Measurements from ENCODE around the gene AP1B1. TPM values are rescaled to one million over a fixed set of nuclear protein-coding genes. Genes with fewer than 3 reads are reported as not detected.

Gene AP1B1
- total RNA-seq, 1 donor, result 37.3 TPM

GRCh38 chr22:29338398-29338797 is 50.0 kb downstream of the AP1B1 start:
- no peak overlapping the region for H3K4me2 ChIP-seq (ENCODE audit: insufficient read depth, low read length)
- no peak overlapping the region for H3K27ac ChIP-seq (ENCODE audit: low read depth, low read length)
- H3K27me3 ChIP-seq (ENCODE audit: insufficient read depth, low read length), result no peaks in the 10 kb centered on the region
- no peaks in the 10 kb centered on the region for H3K79me2 ChIP-seq (ENCODE audit: insufficient read depth, low read length)
- H2AFZ ChIP-seq (ENCODE audit: low read length), result no peak overlapping the region
- no peaks in the 10 kb centered on the region for H3K4me1 ChIP-seq (ENCODE audit: insufficient read depth, low read length)
- H3K9me3 ChIP-seq (ENCODE audit: low read depth, low read length), result no peaks in the 10 kb centered on the region
- H3K4me3 ChIP-seq (ENCODE audit: insufficient read depth, low read length), result no peak overlapping the region
- peaks cover 51% of the 10 kb centered on the region for H3K36me3 ChIP-seq (ENCODE audit: insufficient read depth, low read length)
- TF ChIP-seq CTCF (IDR thresholded peaks at IDR 0.05; ENCODE audit: extremely low read depth, low read depth, low read length), result no peak
- DNase-seq (ENCODE audit: insufficient read length, low spot score, missing footprints), result peak; percentile 58
- H4K20me1 ChIP-seq (ENCODE audit: insufficient read depth, low read length), result peaks cover 10% of the 10 kb centered on the region

- Histone ChIP-seq H4K20me1 (ENCODE audit: insufficient read depth, low read length) (peaks cover 6% of the 10 kb centered on the region), H3K9me3 (ENCODE audit: low read depth, low read length) (no peaks in the 10 kb centered on the region), H3K79me2 (ENCODE audit: insufficient read depth, low read length) (no peaks in the 10 kb centered on the region), H3K27ac (ENCODE audit: low read depth, low read length) (no peak overlapping the region), H3K4me1 (ENCODE audit: insufficient read depth, low read length) (no peaks in the 10 kb centered on the region), H2AFZ (ENCODE audit: low read length) (no peak overlapping the region), H3K27me3 (ENCODE audit: insufficient read depth, low read length) (no peaks in the 10 kb centered on the region), H3K4me3 (ENCODE audit: insufficient read depth, low read length) (no peak overlapping the region), H3K36me3 (ENCODE audit: insufficient read depth, low read length) (peaks cover 46% of the 10 kb centered on the region), H3K4me2 (ENCODE audit: insufficient read depth, low read length) (no peak overlapping the region)
- peak; percentile 71 for DNase-seq (ENCODE audit: insufficient read length, low spot score, missing footprints)
- no peak for TF ChIP-seq CTCF (IDR thresholded peaks at IDR 0.05; ENCODE audit: extremely low read depth, low read depth, low read length)
These were observed 50.6 kb downstream of the AP1B1 start for GRCh38 chr22:29337631-29338284.

- no peaks in the 10 kb centered on the region for H3K27me3 ChIP-seq (ENCODE audit: insufficient read depth, low read length)
- no peak overlapping the region for H2AFZ ChIP-seq (ENCODE audit: low read length)
- H3K4me3 ChIP-seq (ENCODE audit: insufficient read depth, low read length), result no peak overlapping the region
- H3K27ac ChIP-seq (ENCODE audit: low read depth, low read length), result no peak overlapping the region
- H3K4me2 ChIP-seq (ENCODE audit: insufficient read depth, low read length), result no peak overlapping the region
- H3K4me1 ChIP-seq (ENCODE audit: insufficient read depth, low read length), result no peaks in the 10 kb centered on the region
- H3K9me3 ChIP-seq (ENCODE audit: low read depth, low read length), result no peaks in the 10 kb centered on the region
- peaks cover 4% of the 10 kb centered on the region for H4K20me1 ChIP-seq (ENCODE audit: insufficient read depth, low read length)
- TF ChIP-seq CTCF (IDR thresholded peaks at IDR 0.05; ENCODE audit: extremely low read depth, low read depth, low read length), result no peak
- H3K36me3 ChIP-seq (ENCODE audit: insufficient read depth, low read length), result peaks cover 46% of the 10 kb centered on the region
- H3K79me2 ChIP-seq (ENCODE audit: insufficient read depth, low read length), result no peaks in the 10 kb centered on the region
- peak; percentile 61 for DNase-seq (ENCODE audit: insufficient read length, low spot score, missing footprints)
These were observed 51.4 kb downstream of the AP1B1 start for GRCh38 chr22:29336751-29337490.

GRCh38 chr22:29335656-29336055 is 52.7 kb downstream of the AP1B1 start:
- peak; percentile 65 for DNase-seq (ENCODE audit: insufficient read length, low spot score, missing footprints)
- H3K4me1 ChIP-seq (ENCODE audit: insufficient read depth, low read length), result no peaks in the 10 kb centered on the region
- no peaks in the 10 kb centered on the region for H3K27me3 ChIP-seq (ENCODE audit: insufficient read depth, low read length)
- no peak for TF ChIP-seq CTCF (IDR thresholded peaks at IDR 0.05; ENCODE audit: extremely low read depth, low read depth, low read length)
- no peaks in the 10 kb centered on the region for H3K9me3 ChIP-seq (ENCODE audit: low read depth, low read length)
- no peaks in the 10 kb centered on the region for H3K79me2 ChIP-seq (ENCODE audit: insufficient read depth, low read length)
- no peak overlapping the region for H3K4me2 ChIP-seq (ENCODE audit: insufficient read depth, low read length)
- H2AFZ ChIP-seq (ENCODE audit: low read length), result no peak overlapping the region
- peaks cover 6% of the 10 kb centered on the region for H4K20me1 ChIP-seq (ENCODE audit: insufficient read depth, low read length)
- H3K4me3 ChIP-seq (ENCODE audit: insufficient read depth, low read length), result no peak overlapping the region
- peaks cover 37% of the 10 kb centered on the region for H3K36me3 ChIP-seq (ENCODE audit: insufficient read depth, low read length)
- no peak overlapping the region for H3K27ac ChIP-seq (ENCODE audit: low read depth, low read length)

Measured in osteoblast (primary cell).